GM18526 (cell line): ENCODE measurements around the gene TFCP2.

Experiments used
- POLR2A ChIP-seq: IDR thresholded peaks from 3 replicates; pipeline ENCODE4 v1.6.1; 2011; ENCODE audit not compliant: insufficient read length; ENCODE audit errors: extremely low read depth

TFCP2 gene

DNA sequence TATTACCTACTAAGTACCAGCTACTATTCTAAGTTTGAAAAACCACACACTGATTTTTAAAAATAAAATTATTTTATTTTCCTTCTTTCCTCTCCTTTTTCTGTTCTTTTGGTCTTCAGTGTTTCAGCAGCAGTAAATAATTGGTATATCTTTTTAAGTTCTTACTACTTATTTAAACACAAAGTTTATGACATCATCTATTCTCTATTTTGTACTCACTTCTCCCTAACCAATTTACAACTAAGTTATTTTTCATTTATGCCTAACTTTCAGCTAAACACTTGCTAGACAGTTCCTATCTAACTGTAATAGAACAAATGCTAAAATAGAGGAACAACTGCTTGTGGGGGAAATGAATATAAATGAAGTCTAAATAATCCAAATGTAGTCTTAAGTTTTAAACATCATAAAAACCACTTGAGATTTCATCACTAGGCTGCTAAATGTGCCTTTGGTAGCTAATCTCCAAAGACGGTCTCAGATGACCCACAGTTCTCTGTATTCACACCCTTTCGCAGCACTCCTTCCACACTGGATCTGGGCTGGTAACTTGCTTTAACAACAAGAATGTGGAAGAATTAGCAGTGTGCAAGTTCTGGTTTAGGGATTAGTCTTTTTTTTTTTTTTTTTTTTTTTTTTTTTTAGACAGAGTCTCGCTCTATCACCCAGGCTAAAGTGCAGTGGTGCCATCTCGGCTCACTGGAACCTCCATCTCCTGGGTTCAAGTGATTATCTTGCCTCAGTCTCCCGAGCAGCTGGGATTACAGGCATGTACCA is 41.0 kb downstream of the TFCP2 start:
- TF ChIP-seq POLR2A = no peak

DNA sequence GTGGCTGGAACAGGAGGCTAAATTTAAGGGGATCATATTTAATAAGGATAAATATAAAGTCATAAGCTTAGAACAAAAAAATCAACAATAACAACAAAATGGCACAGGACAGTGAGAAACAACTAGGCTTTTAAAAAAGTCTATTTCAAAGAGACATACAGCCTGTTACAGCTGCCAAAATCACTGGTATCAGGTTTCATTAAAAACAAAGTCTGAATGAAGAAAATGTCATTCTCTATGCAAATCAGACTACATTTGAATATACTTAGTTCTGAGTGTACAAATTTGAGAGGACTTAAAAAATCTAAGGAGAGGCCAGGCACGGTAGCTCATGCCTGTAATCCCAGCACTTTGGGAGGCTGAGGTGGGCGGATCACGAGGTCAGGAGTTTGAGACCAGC is 44.0 kb downstream of the TFCP2 start:
- TF ChIP-seq POLR2A = no peak

- no peak for TF ChIP-seq POLR2A
Observed at GRCh38 chr12:51127050-51127729, 45.7 kb downstream of the TFCP2 start.

DNA sequence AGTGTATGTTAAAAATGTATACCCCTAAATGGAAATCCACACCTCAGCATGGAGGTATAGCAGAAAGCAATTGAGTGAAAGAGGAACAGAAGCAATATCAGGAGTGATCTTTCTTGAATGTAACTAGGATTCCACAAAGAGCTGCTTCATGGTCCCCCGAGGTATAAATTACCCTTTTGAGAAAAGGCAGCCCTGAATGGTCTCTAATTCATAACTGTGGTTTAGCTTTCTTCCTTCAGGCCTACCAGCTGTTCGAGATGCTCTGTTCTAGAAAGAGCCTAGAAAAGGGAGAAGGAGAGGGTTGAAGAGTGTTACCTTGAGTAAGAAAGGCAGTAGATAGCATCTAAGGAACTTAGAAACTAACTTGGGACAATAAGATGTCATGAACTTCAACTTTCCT is 46.6 kb downstream of the TFCP2 start:
- no peak for TF ChIP-seq POLR2A

DNA sequence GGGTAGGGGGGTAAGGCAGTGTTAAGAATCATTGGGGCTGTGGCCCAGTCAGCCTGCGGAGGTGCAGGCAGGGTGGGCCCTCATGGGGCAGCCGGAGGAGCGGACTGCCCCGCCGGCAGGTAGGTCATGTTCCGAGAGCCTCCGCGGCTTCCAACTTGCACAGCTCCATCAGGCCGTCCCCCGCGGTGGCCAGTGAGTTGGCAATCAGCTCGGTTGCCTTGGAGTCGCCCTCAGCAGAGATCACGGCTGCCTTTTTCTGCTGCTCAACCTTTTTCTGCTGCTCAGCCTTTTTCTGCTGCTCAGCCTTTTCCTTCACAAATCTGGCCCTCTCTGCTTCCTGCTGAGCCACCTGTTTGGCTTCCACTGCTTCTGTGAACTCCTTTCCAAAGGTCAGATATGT is 48.4 kb downstream of the TFCP2 start:
- no peak for TF ChIP-seq POLR2A

- no peak for TF ChIP-seq POLR2A
Observed at GRCh38 chr12:51122844-51123243, 50.1 kb downstream of the TFCP2 start.

DNA sequence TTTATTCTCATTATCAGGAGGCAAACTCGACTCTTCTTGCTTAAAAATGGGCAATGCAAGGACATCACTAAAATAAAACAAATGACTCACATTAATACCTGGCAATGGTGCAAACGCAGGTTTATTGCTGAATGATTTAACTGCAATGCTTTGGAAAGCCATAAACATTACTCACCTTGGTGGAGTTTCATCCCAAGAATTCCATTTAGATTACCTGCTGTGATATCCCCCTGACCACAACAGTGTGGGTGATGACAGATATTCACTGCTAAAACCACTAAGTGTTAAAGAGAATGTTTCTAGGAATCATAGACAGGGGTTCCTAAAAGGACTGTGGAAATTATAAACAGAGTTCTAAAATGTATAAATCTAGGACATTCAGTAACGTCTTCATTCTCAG is 54.2 kb downstream of the TFCP2 start:
- no peak for TF ChIP-seq POLR2A

- no peak for TF ChIP-seq POLR2A
Observed at GRCh38 chr12:51115533-51115932, 57.4 kb downstream of the TFCP2 start.

GRCh38 chr12:51108136-51108535 is 64.8 kb downstream of the TFCP2 start:
- no peak for TF ChIP-seq POLR2A

DNA sequence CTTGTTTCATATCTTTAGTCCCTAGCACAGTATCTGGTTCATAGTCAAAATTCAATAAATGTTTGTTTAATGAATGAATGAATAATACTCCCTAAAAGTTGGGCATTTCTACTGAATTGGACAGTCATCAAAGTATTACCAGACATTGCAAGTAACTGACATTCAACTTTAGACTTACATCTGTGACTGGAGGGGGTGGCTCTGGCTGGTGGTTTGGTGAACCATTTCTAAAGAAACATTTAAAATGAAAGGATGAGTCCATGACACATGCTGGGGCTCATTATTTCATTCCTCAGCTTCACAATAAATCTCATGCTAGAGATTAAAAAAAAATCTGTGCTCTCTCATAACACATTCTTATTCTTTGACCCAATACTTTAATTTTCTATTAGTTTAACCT is 69.0 kb downstream of the TFCP2 start:
- TF ChIP-seq POLR2A = no peak

DNA sequence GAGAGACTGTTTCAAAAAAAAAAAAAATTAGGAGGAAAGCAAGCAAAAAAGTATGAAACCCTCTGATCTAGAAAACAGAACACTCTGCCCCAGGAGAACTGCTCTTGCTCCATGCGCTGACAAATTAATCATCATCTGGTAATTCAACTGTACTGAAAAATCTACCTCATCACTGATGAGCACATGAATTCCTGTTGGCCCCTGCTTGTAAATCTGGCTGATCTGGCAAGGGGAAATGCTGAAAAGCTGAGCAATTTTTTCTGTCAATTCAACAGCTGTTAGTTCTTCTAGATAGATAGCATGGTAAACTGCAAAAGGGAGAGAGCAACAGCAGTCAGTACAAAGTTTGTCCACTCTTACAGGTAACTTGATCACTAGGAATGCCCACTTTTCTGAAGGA is 74.3 kb downstream of the TFCP2 start:
- no peak for TF ChIP-seq POLR2A

GRCh38 chr12:51090705-51091229 is 82.2 kb downstream of the TFCP2 start:
- no peak for TF ChIP-seq POLR2A

- no peak for TF ChIP-seq POLR2A
Observed at GRCh38 chr12:51087818-51088217, 85.1 kb downstream of the TFCP2 start.

- no peak for TF ChIP-seq POLR2A
Observed at GRCh38 chr12:51086933-51087332, 86.0 kb downstream of the TFCP2 start.

DNA sequence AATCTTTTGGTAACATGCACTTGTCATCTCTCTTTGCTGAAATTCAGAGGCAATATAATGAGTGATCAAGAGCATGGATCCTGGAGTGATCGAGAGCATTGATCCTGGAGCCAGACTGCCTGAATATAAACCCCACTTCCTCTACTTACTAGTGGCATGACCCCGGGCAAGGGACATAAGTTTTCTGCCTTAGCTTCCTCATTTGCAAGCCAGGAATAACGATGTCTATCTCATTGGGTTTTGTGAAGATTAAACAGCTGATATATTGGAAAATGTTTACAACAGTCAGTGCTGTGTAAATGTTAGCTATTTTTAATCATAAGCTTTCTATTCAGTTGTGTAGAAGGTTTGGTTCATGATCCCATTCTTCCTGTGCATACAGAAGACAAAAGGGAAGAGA is 87.2 kb downstream of the TFCP2 start:
- TF ChIP-seq POLR2A = no peak

- TF ChIP-seq POLR2A = peak; percentile 99
Observed at GRCh38 chr12:51083126-51083833, 89.7 kb downstream of the TFCP2 start, which contains the start of gene CSRNP2. Gene CSRNP2 (minus strand): TSS chr12:51083596. CDS start chr12:51076561, 7,035 bp downstream.
